Measurements from ENCODE around the gene NR6A1.
"Not testable (repeated sequence)": the region's sequence is repeated elsewhere in the genome, so short reads cannot be mapped to it uniquely, and the experiment has no call there.

The NR6A1 gene

GRCh38 chr9:124779368-124780059, 8.4 kb upstream of the NR6A1 start:
- Histone ChIP-seq H3K4me3 (ENCODE audit: low read length) (no peak overlapping the region), H2AFZ (ENCODE audit: low read depth, low read length) (no peak overlapping the region), H3K9me3 (ENCODE audit: low read length) (no peaks in the 10 kb centered on the region), H3K36me3 (ENCODE audit: insufficient read depth, low read length) (no peaks in the 10 kb centered on the region), H3K27me3 (ENCODE audit: insufficient read depth, low read length) (peaks cover 32% of the 10 kb centered on the region), H3K4me1 (ENCODE audit: insufficient read depth, low read length) (peaks cover 16% of the 10 kb centered on the region)

DNA sequence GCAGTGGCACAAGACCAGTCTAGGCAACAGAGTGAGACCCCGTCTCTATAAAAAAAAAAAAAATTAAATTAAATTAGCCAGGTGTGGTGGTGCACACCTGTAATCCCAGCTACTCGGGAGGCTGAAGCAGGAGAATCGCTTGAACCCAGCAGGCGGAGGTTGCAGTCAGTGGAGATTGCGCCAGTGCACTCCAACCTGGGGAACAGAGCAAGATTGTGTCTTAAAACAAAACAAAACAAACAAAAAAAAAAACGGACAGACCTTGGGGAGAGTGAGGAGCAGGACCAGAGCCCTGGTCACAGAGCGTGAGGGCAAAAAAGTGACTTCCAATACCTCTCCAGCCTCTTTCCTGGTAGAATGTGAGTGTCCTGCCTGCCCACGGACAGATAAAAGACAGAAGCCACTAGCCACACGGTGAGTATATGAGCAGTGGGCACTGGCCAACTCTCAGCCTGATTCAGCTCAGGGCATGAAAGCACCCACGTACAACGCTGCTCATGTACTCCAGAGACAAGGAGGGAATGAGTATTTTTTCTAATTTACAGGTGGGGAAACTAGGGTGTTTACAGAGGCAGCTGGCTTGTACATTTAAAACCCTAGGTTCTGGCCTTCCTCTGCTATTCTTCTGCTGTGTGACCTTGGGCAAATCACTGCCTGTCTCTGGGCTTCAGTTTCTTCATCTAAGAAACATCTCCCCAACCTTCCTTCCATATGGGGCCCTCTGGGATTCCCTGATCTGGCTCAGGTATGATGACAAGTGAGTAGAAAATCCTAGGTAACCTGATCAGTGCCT, 7.7 kb upstream of the NR6A1 start:
- Histone ChIP-seq H3K4me1 (ENCODE audit: insufficient read depth, low read length) (peaks cover 17% of the 10 kb centered on the region), H2AFZ (ENCODE audit: low read depth, low read length) (no peak overlapping the region), H3K4me3 (ENCODE audit: low read length) (no peak overlapping the region), H3K27me3 (ENCODE audit: insufficient read depth, low read length) (peaks cover 32% of the 10 kb centered on the region), H3K36me3 (ENCODE audit: insufficient read depth, low read length) (no peaks in the 10 kb centered on the region), H3K9me3 (ENCODE audit: low read length) (no peaks in the 10 kb centered on the region)

- Histone ChIP-seq H2AFZ (ENCODE audit: low read depth, low read length) (no peak within 1 kb of the TSS), H3K9me3 (ENCODE audit: low read length) (no peaks in the 10 kb centered on the region), H3K4me1 (ENCODE audit: insufficient read depth, low read length) (peaks cover 17% of the 10 kb centered on the region), H3K27me3 (ENCODE audit: insufficient read depth, low read length) (peaks cover 32% of the 10 kb centered on the region), H3K4me3 (ENCODE audit: low read length) (peak within 1 kb of the TSS; percentile 27), H3K36me3 (ENCODE audit: insufficient read depth, low read length) (no peaks in the 10 kb centered on the region)
These were observed 6.0 kb upstream of the NR6A1 start, which contains the start of gene OLFML2A for GRCh38 chr9:124776954-124777648. Gene OLFML2A (plus strand): TSS chr9:124777133. CDS start chr9:124777271, 138 bp downstream.

- H2AFZ ChIP-seq (ENCODE audit: low read depth, low read length) = no peak overlapping the region
- H3K4me3 ChIP-seq (ENCODE audit: low read length) = peak overlapping the region; percentile 27
- peaks cover 20% of the 10 kb centered on the region for H3K4me1 ChIP-seq (ENCODE audit: insufficient read depth, low read length)
- H3K36me3 ChIP-seq (ENCODE audit: insufficient read depth, low read length) = no peaks in the 10 kb centered on the region
- H3K27me3 ChIP-seq (ENCODE audit: insufficient read depth, low read length) = peaks cover 32% of the 10 kb centered on the region
- no peaks in the 10 kb centered on the region for H3K9me3 ChIP-seq (ENCODE audit: low read length)
These were observed 5.5 kb upstream of the NR6A1 start for GRCh38 chr9:124776618-124776953.

GRCh38 chr9:124774129-124774978, 3.2 kb upstream of the NR6A1 start:
- Histone ChIP-seq H3K9me3 (ENCODE audit: low read length) (no peaks in the 10 kb centered on the region), H3K4me1 (ENCODE audit: insufficient read depth, low read length) (peaks cover 20% of the 10 kb centered on the region), H3K27me3 (ENCODE audit: insufficient read depth, low read length) (peaks cover 32% of the 10 kb centered on the region), H3K36me3 (ENCODE audit: insufficient read depth, low read length) (no peaks in the 10 kb centered on the region), H2AFZ (ENCODE audit: low read depth, low read length) (no peak overlapping the region), H3K4me3 (ENCODE audit: low read length) (peak overlapping the region; percentile 7)

DNA sequence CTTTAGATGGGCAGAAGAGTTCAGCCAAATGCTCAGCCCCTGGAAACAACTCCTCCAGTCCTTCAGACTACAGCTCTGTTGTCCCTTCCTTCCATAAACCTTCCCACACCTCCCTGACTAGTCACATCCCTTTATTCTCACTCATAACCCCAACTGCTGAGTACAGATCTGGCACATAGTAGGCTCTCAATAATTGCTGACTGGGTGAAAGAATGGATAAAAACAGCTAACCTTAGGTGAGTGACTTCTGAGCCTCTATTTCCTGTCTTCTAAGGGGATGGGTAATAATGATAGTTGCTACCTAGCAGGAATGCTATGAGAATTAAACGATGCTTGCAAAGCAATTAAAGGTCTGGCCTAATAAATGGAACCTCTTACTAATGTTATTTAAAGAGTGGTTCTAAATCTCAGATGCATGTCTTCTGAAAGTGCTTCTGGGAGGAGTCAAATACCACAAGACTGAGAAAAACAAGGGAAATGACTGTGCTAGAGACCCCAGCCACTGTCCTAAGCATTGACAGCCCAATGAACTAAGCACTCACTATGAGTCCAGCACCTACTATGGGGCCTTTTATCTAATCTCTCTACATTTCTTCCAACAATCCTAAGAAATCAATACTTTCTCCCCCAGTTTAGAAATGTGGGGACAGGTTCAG, 2.5 kb upstream of the NR6A1 start:
- H3K4me3 ChIP-seq (ENCODE audit: low read length) = no peak overlapping the region
- H3K27me3 ChIP-seq (ENCODE audit: insufficient read depth, low read length) = peaks cover 29% of the 10 kb centered on the region
- no peaks in the 10 kb centered on the region for H3K36me3 ChIP-seq (ENCODE audit: insufficient read depth, low read length)
- no peaks in the 10 kb centered on the region for H3K9me3 ChIP-seq (ENCODE audit: low read length)
- H3K4me1 ChIP-seq (ENCODE audit: insufficient read depth, low read length) = peaks cover 21% of the 10 kb centered on the region
- H2AFZ ChIP-seq (ENCODE audit: low read depth, low read length) = no peak overlapping the region

DNA sequence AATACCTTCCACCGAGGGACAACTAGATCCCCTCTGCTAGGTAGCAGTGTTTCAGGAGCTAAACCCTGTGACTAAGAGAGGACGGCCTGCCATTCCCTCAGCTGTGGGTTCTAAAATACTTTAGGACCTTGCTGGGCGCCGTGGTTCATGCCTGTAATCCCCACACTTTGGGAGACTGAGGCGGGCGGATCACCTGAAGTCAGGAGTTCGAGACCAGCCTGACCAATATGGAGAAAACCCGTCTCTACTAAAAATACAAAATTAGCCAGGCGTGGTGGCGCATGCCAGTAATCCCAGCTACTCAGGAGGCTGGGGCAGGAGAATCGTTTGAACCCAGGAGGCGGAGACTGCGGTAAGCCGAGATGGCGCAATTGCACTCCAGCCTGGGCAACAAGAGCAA, 1.8 kb upstream of the NR6A1 start:
- H3K9me3 ChIP-seq (ENCODE audit: low read length); H3K4me3 ChIP-seq (ENCODE audit: low read length); H3K36me3 ChIP-seq (ENCODE audit: insufficient read depth, low read length); H2AFZ ChIP-seq (ENCODE audit: low read depth, low read length): not testable (repeated sequence)
- H3K4me1 ChIP-seq (ENCODE audit: insufficient read depth, low read length) = peaks cover 28% of the 10 kb centered on the region
- H3K27me3 ChIP-seq (ENCODE audit: insufficient read depth, low read length) = peaks cover 27% of the 10 kb centered on the region

DNA sequence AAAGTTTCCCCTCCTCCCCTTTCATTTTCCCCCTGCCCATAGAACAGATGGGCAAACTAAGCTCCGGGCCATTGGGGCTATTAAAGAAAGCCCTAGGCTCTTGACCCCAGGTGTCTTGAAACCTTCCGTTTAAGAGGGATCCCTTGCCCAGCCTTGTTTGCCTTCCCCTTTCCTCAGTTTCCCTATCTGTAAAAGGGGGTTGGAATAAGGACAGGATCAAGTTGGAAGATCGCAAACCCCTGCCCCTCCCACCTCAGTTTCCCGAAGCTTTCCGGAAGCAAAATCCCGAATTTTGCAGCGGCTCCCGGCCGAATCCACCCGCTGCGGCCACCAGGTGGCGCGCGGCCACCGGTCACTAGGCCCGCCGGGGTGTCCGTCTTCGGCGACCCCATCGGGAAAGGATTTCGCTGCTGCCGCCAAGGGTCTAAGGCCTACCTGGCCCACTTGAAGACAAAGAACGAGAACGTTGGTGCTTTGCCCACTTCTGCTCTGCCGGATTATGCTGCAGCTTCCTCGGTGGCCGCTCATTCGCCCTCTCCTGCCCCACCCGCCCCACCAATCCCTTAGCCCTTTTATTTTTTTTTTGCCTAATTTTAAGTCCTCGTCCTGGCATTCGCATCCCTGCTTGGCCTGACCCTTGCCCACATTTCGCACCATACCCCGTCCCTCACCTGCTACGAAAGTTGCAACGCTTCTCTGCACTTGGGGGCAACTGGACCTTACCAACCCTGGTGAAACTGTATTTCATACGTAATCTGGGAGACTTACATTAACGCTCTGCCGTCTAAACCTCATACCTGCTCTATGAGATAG, 962 bp upstream of the NR6A1 start:
- Histone ChIP-seq H3K27me3 (ENCODE audit: insufficient read depth, low read length) (peaks cover 19% of the 10 kb centered on the region), H2AFZ (ENCODE audit: low read depth, low read length) (peak overlapping the region; percentile 41), H3K4me1 (ENCODE audit: insufficient read depth, low read length) (peaks cover 36% of the 10 kb centered on the region), H3K4me3 (ENCODE audit: low read length) (peak overlapping the region; percentile 77), H3K9me3 (ENCODE audit: low read length) (no peaks in the 10 kb centered on the region), H3K36me3 (ENCODE audit: insufficient read depth, low read length) (no peaks in the 10 kb centered on the region)

GRCh38 chr9:124770359-124771020, 621 bp downstream of the NR6A1 start:
- Histone ChIP-seq H2AFZ (ENCODE audit: low read depth, low read length) (peak overlapping the region; percentile 72), H3K36me3 (ENCODE audit: insufficient read depth, low read length) (no peaks in the 10 kb centered on the region), H3K4me1 (ENCODE audit: insufficient read depth, low read length) (peaks cover 47% of the 10 kb centered on the region), H3K27me3 (ENCODE audit: insufficient read depth, low read length) (peaks cover 3% of the 10 kb centered on the region), H3K9me3 (ENCODE audit: low read length) (no peaks in the 10 kb centered on the region), H3K4me3 (ENCODE audit: low read length) (peak overlapping the region; percentile 77)

DNA sequence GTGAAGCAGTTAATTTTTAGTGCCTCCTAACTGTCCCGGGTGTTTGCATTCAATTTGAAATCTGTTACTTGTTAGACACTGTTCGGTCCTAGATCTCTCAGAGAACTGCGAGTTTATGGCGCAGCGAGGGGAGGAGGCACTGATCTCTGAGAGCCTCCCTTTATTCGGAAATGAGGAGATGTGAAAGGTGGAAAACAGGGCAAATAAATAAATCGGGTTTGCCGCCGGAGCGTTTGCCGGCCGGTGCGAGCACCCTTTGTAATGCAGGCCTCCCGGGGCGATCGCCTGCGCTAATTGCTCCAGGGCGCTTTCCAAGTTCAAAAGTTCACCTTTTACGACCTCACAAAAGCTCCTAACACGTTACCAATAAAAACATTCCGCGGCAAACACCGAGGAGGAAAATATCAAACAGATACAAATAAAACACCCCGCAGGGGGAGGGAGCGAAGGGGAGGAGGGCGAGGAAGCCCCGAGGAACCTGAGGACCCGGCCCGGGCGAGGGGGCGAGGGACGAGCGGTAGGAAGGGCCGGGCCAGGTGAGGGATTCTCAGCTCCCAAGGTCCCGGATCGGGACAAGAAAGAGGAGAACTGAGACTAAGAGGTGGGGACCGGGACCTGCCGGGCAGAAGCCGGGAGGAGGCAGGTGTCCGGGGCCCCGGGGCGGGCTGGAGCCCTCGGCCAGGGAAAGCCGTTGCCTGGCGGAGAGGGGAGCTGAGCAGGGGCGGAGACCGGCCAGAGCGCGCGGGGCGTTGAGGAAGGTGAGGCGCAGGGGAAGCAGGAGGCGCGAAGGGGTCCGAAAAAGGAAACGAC, 1.4 kb downstream of the NR6A1 start:
- H2AFZ ChIP-seq (ENCODE audit: low read depth, low read length) = peak overlapping the region; percentile 72
- H3K4me3 ChIP-seq (ENCODE audit: low read length) = peak overlapping the region; percentile 77
- no peaks in the 10 kb centered on the region for H3K9me3 ChIP-seq (ENCODE audit: low read length)
- H3K4me1 ChIP-seq (ENCODE audit: insufficient read depth, low read length) = peaks cover 54% of the 10 kb centered on the region
- H3K27me3 ChIP-seq (ENCODE audit: insufficient read depth, low read length) = no peaks in the 10 kb centered on the region
- H3K36me3 ChIP-seq (ENCODE audit: insufficient read depth, low read length) = no peaks in the 10 kb centered on the region
